DMS 273 (cell line): ENCODE data around the gene NFKBIL1.

ENCODE experiments used
- DNase-seq: peaks from one replicate; lab custom pipeline; 2025; ENCODE audit not compliant: unreplicated experiment; lab: John Stamatoyannopoulos, UW

NFKBIL1 gene

GRCh38 chr6:31534521-31535040 lies 12.8 kb upstream of the NFKBIL1 start:
- DNase-seq = no peak

- DNase-seq = no peak
These were observed 11.7 kb upstream of the NFKBIL1 start for GRCh38 chr6:31535538-31536324.

- DNase-seq = no peak
These were observed 8.5 kb upstream of the NFKBIL1 start for GRCh38 chr6:31538805-31539400.

GRCh38 chr6:31540640-31541039 lies 6.8 kb upstream of the NFKBIL1 start:
- no peak for DNase-seq

- DNase-seq = peak; percentile 70
These were observed 6.2 kb upstream of the NFKBIL1 start for GRCh38 chr6:31541059-31541657.

- DNase-seq = peak; percentile 99
These were observed 5.5 kb upstream of the NFKBIL1 start, which contains the start of gene DDX39B for GRCh38 chr6:31541658-31542521. Gene DDX39B (minus strand): TSS chr6:31542003. CDS start chr6:31540532, 1,471 bp downstream.

- no peak for DNase-seq
These were observed 3.8 kb upstream of the NFKBIL1 start for GRCh38 chr6:31543639-31544038.

- no peak for DNase-seq
These were observed 2.7 kb upstream of the NFKBIL1 start for GRCh38 chr6:31544676-31545075.

GRCh38 chr6:31545291-31545690 lies 2.1 kb upstream of the NFKBIL1 start:
- DNase-seq = no peak

GRCh38 chr6:31546339-31546957 lies 960 bp upstream of the NFKBIL1 start, which contains the start of gene ATP6V1G2:
Gene ATP6V1G2 (minus strand): TSS chr6:31546608. CDS start chr6:31546559, 49 bp downstream.
- DNase-seq = peak; percentile 96

- no peak for DNase-seq
These were observed 527 bp downstream of the NFKBIL1 start for GRCh38 chr6:31547727-31548543.

GRCh38 chr6:31548544-31548873 lies 1.1 kb downstream of the NFKBIL1 start:
- no peak for DNase-seq

- DNase-seq = peak; percentile 68
These were observed 4.0 kb downstream of the NFKBIL1 start for GRCh38 chr6:31551371-31551770.

GRCh38 chr6:31556307-31556706 lies 8.9 kb downstream of the NFKBIL1 start:
- no peak for DNase-seq

GRCh38 chr6:31557443-31558317 lies 10.3 kb downstream of the NFKBIL1 start:
- no peak for DNase-seq

- no peak for DNase-seq
These were observed 10.9 kb downstream of the NFKBIL1 start for GRCh38 chr6:31558318-31558625.

GRCh38 chr6:31558631-31559500 lies 11.5 kb downstream of the NFKBIL1 start:
- no peak for DNase-seq

GRCh38 chr6:31559606-31559957 lies 12.2 kb downstream of the NFKBIL1 start:
- no peak for DNase-seq
